ENCODE measurements around the gene LHB.

- TF ChIP-seq POLR2AphosphoS5 (IDR thresholded peaks at IDR 0.05; ENCODE audit: low read depth) (no peak), CTCF (IDR thresholded peaks at IDR 0.05; ENCODE audit: insufficient read depth, low read length) (no peak), REST (IDR thresholded peaks at IDR 0.05; ENCODE audit: insufficient replicate concordance, low read depth) (no peak), GABPA (IDR thresholded peaks at IDR 0.05; ENCODE audit: low read depth) (no peak)
Measured at GRCh38 chr19:49042177-49042576, 25.3 kb upstream of the LHB start.
